GM19023 (cell line): ENCODE data around the gene SRXN1.
A peak's percentile ranks its signal among the peaks of the same experiment; 100 is the strongest.
"Not testable (repeated sequence)": the region's sequence is repeated elsewhere in the genome, so short reads cannot be mapped to it uniquely, and the experiment has no call there.

Experiments
- ATAC-seq: cut with Tn5 transposase; IDR thresholded peaks from one replicate; pipeline ENCODE4 v1.9.1; 2021; ENCODE audit warnings: mild to moderate bottlenecking, moderate library complexity; ENCODE audit not compliant: unreplicated experiment

The SRXN1 gene

DNA sequence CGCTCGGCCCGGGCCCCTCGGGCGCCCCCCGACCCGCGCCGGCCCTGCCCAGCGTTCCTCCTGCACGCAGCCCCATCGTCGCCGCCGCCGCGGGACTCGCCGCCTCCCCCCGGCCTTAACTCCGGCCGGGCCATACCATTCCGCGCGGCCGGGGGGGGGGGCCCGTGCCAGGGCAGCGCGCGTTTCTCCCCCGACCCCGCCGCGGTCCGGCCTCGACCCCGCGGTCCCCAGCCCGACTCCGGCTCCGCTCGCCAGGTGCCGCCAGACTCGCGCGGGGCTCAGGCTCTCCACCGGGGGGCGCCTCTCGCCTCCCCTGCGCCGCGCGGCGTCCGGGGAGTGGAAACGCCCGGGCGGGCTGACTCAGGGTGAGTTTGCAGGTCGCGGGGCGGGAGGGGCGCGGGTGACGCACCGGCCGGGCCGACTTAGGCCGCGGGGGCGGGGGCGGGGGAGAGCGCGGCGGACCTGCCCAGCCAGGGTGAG lies at the start of gene SRXN1:
Gene SRXN1, minus strand, starts transcription at position 91 of the 480 bp plus-strand sequence. Its CDS starts 15 bp downstream, at position 76.
- peak; percentile 82 for ATAC-seq

DNA sequence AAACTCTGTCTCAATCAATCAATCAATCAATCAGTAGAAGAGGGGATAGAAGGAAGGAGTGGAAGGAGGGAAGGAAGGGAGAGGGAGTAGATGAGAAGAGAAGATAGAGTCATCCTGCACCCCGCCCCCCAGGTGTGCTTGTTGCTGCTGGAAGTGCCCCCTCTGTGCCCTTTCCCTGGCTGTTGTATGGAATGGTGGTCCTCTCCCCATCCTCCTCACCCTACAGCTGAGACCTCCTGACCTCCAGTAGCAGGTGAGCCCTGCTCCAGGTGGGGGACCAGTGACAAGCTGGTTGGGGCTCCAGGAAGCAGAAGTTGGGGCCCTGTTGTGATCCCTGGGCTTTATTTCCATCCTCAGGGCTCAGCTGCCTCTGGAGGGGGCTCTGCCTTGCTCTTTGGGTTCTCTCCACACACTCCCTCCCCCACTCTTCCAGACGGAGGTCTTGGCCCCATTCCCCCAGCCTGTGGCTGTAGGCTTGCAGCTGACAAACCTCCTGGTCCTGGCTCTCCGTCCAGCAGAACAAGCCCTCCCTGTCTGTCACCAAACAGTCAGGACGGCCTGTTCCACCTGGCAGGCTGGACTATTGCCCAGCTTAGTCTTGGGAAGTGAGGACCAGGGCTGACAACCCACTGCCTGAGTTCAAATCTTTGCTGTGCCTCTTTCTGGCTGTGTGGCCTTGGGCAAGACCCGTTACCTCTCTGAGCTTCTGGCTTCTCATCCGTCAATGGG lies 48.6 kb upstream of the SRXN1 start:
- no peak for ATAC-seq

DNA sequence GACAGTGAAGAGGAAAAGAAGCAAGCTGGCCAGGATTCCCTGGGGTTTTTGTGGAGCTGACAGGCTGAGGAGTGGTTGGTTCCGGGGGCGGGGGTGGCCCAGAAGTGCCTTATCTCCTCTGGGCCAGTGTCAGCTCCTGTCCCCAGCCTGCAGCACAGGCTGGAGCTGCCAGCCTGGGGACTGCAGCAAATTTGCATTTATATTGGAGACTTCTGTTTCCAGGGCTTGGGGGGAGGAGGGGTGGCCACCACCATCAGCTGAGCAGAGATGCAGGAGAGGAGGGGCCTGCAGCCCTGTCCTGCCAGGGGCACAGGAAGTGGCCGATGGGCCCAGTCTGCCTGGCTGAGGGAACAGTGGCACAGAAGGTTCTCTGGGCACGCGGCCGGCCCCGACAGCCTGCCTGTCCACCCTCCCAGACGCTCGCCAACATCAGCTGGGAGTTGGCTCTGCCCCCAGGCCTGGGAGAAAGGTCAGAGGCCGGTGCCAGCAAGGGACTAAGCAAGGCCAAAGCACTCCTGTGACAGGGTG lies 46.9 kb upstream of the SRXN1 start:
- ATAC-seq: no peak

DNA sequence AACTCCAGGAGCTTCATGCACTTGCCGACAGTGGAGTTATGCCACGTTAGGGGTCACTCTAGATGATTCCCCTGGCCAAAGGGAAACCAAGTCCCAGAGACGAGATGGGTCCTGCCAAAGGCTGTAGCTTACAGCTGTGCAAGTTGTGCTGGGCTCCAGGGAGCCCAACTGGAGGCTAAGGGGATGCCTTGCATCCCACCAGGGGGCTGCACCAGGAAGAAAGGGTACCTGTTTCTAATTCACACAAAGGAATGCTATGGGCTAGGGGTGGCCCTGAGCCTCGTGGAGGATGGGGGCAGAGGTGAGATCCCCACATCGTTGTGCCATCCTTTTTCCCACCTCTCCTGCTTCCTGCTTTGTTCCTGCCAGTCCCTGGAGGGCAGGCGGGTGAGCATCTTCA lies 46.3 kb upstream of the SRXN1 start:
- ATAC-seq: no peak

DNA sequence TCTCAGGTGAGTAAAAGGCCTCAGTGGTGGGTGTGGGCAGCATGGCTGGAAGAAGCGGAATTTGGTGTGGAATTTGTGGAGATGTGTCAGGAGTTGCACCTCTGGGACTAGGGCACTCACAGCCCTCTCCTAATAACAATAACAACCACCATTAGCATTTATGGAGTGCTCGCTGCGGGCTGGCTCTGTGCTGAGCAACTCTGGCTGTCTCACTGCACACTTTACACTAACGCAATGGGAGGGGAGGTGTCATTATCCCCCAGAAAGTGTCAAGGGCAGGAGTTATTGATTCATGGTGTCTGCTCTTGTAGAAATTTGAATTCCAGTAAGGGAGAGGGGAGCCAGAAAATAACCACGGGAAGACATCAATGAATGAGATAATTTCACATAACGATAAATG lies 45.3 kb upstream of the SRXN1 start:
- no peak for ATAC-seq

DNA sequence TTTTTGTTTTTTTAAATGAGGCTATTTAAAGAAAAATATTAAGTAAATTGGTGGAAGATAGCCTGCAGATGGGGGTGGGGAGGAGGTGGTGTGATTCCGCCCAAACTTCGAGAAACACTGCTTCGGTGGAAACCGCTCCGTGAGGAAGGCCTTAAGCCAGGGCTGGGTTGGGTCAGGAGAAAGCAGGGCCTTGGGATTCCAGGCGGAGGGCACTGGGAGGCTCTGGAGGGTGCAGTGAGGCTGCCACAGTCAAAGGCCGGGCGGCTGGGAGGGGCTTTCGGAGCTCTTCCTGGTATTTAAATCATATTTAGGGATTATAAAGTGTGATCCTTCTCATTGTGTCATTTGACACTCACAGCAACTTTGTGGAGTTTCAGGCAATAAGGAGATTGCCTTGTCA lies 44.8 kb upstream of the SRXN1 start:
- no peak for ATAC-seq

DNA sequence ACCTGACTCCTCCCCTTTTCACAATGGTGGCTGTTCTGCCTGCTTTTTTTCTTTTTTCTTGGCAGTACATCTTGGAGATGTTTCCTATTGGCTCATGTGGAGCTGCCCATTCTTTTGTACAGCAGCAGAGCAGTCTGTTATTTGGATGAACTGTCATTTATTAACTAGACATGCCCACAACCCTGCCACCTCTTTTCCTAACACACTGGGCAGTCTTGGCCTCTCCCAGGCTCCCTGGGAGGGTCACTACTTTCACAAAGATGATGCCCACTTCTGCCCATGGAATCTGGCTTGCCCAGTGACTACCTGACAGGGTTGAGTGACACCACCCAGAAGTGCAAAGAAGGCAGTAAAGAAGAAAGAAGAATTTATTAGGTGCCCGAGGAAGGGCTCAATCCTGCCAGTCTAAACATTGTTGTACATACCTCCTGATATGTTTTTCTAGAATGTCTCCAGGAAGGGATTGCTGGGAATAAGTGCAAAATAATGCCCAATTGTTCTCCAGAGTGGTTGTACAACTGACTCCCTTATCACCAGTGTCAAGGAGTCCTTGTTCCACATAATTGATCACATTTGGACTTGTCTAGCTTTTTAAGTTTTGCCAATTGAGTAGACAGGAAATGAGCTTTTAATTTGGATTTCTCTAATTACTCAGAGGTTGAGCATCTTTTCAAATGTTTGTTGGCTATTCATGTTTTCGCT lies 42.3 kb upstream of the SRXN1 start:
- ATAC-seq: no peak

DNA sequence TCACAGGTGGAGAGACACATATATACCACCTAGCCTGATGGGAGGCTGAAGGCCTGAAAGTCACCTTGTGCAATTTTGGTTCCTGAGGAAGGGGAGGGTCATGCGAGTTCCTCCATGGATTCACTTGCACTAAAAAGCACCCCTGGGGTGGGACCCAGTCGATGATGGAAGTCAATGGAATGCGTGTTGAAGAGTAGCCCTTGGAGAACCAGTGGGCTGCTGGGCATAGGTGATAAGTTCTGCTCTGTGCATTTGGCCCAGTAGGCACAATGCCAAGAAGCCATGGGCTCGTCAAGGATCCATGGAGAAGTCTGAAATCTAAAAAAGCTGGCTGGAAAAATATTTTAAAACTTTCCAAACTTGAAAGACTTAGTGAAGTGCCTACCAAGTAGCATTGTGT lies 41.5 kb upstream of the SRXN1 start:
- no peak for ATAC-seq

DNA sequence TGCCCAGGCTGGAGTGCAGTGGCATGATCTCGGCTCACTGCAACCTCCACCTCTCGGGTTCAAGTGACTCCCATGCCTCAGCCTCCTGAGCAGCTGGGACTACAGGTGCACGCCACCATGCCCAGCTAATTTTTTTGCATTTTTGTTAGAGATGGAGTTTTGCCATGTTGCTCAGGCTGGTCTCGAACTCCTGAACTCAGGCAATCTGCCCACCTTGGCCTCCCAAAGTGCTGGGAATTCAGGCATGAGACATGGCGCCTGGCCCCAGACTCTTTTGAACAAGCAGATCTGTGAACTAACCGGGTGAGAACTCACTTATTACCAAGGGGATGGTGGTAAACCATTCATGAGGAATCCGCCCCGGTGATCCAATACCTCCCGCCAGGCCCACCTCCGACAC lies 40.8 kb upstream of the SRXN1 start:
- ATAC-seq: not testable (repeated sequence)

DNA sequence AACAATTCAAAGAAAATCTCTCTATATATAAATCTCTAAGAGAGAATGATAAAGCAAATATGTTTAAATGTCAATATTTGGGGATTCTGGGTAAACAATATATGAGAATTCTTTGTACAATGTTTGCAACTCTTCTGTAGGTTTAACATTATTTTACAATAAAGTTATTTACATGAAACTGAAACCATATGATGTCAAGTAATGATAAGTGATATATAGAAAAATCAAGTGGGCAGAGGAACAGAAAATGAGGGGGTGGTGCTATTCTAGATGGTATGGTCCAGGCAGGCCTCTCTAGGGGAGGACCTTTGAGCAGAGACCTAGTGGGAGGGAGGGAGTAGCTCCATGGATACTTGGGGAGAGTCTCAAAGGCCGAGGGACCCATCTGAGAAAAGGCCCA lies 39.0 kb upstream of the SRXN1 start:
- ATAC-seq: no peak

DNA sequence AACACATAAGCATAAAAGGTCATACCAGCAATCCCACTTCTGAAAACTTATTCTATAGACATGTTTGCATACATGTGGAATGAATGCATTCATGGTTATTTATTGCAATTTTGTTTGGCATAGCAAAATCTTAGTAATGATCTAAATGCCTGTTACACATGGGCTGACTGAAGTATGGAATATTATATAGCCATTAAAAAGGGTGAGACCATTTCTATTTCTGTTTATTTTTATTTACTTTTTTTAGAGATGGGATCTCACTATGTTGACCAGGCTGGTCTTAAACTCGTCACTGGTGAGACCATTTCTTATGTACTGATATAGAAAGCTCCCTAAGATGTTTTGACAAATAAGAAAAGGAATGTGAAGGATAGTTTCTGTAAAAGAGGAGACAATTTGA lies 36.9 kb upstream of the SRXN1 start:
- ATAC-seq: no peak

DNA sequence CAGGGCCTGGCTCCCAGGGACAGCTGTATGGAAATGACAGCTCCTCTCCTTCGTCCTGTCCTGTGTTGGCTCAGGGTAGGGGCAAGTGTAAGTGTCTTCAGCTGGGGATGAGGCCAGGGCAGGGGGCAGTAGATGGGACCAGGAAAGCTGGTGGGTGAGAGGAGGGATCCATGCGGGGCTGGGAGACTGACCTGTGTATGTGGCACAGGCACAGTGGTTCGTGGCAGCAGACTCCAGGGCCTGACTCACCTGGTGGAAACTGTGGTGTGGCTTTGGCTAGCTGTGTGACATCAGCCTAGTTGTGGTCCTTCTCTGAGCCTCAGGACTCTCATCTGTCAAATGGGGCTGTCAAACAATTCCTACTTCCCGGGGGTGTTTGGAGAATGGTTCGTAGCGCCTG lies 36.3 kb upstream of the SRXN1 start:
- ATAC-seq: no peak

DNA sequence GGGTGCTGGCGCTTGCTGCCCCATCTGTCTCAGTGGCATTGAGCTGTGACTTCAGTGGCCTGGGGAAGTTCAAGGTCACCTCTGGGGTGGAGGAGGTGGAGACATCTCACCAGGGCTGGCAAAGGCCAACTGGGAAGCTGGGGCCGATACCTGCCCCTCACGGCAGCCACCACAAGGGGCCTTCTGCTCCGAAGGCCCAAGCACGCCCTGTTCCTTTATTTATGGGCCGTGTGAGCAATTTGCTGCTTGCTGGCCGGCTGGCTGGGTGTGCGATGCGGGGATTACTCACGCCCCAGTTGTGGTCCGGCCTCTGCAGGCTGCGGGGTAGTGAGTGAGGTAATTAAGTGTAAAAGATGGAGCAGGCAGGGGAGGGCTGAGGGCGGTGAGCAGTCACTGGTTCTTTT lies 35.8 kb upstream of the SRXN1 start:
- ATAC-seq: no peak

DNA sequence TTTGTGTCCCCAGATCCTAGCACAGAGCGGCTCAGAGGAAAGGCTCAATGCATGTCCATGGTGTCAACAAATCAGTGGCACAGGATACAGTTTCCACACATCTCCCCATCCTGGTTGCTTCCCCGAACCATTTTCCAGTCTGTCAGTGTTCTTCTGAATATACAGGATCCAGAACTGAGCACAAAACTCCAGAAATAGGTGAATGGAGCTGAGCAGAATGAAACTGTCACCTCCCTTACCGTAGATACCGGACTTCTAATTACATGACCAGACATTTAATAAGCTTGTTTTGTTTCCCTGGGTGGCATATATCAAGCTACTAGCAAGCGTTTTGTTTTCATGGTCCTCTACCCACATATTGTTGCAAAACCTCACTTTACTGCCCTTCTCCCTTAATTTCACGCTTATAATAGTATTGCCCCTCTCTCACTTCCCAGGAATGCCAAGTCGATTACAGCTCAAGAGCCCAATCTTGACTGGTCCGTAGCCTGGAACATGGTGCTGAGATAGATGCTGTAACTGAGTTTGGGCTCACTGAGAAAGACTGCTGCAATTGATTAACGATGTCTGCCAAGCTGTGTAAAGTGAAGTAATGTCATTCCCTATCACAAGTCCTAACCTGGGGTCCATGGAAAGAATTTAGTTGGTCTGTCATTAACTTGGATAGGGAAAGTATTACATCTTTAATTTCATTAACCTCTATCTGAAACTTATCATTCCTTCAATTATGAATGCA lies 34.6 kb upstream of the SRXN1 start:
- no peak for ATAC-seq

DNA sequence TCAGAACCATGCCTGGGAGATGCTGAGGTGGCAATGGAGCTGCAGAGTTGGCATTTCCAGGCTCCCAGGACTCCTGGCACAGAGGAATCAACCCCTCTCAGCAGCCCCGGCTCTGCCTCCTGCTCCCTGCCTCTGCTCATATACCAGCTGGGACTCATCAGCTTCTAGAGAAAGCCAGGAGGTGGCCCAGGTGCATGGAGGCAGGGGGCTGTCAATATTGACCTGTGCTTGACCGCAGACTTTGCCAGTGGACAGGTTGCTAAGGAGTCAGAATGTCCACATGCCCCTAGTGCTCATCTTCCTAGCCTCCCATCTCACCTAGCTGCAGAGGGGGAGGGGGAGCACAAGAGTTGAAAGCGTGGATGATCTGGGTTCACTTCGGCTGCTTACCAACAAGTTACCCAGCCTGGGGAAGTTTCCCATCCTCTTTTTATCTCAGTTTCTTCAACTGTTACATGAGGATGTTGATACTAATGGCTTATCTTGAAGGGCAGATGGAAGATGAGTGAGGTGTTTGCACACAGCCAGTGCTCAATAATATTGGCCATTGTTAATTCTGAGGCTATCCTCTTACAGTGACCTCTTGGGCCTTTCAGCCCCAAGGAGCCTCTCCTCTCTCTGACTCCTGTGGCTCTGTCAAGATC lies 31.8 kb upstream of the SRXN1 start:
- no peak for ATAC-seq

DNA sequence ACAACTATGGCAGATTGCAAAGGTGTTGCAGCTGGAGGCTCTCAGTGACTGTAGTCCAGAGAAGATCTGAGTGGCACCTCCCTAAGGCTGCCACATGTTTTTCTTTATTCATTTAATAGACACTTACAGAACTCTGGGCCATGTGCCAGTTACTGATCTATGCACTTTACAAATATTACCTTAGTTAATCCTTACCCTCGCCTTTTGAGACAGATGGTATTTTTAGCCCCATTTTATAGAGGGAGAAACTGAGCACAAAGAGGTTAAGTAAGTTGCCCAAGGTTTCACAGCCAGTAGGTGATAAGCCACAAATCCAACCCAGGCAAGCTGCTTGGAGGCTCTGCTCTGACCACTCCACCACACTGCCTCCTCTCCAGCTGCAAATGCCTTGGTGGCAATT lies 29.1 kb upstream of the SRXN1 start:
- ATAC-seq: no peak

DNA sequence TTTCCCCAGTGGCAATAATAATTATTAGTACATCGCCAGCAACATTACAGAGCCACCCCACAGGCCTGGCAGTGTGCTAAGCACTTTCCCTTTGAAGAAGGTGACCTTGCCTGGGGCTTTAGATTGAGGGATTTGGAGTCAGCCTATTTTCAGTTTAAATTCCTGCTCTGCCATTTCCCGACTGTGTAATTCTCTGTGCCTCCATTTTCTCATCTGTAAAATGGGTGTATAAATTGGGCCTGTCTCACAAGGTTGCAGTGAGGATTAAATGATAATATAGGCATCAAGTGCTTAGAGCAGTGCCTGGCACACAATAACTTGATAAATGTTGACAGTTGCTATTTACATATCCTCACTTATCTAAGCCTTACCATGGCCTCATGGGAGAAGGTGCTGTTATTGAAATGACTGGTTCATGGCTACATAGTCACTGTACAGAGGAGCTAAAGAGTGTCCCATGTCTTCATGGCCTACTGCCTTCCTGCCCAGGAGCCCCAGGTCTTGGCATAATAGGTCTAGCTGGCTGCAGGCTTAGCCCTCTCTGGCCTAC lies 27.7 kb upstream of the SRXN1 start:
- ATAC-seq: no peak

DNA sequence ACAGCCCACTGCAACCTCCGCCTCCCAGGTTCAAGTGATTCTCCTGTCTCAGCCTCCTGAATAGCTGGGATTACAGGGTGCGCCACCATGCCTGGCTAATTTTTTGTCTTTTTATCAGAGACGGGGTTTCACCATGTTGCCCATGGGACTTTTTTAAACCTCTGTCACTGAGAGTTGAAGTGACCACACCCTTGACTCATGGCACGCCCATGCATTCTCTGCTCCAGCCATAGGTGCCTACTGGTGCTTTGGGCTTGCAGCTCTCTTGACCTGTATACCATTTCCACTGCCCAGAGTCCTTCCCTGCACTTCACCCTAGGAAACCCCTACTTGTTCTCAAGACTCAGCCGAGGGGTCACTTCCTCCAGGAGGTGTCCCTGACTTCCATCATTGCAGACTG lies 25.0 kb upstream of the SRXN1 start:
- ATAC-seq: no peak

DNA sequence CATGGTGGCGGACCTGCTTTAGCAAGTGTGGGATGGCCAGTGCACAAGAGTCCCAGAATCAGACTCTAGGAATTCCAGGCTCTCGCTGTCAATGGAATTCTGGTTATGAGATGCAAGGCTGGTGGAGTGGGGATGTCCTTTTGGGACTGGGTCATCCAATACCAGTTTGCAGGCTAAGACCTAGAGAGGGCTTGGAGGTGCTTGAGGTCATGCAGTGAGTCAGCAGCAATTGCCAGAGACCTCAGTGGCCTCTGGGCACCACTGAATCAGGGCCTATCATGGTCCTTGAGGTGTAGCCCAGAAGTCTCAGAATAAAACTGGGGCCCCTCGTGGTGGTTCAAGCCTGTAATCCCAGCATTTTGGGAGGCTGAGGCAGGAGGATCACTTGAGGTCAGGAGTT lies 24.0 kb upstream of the SRXN1 start:
- no peak for ATAC-seq

DNA sequence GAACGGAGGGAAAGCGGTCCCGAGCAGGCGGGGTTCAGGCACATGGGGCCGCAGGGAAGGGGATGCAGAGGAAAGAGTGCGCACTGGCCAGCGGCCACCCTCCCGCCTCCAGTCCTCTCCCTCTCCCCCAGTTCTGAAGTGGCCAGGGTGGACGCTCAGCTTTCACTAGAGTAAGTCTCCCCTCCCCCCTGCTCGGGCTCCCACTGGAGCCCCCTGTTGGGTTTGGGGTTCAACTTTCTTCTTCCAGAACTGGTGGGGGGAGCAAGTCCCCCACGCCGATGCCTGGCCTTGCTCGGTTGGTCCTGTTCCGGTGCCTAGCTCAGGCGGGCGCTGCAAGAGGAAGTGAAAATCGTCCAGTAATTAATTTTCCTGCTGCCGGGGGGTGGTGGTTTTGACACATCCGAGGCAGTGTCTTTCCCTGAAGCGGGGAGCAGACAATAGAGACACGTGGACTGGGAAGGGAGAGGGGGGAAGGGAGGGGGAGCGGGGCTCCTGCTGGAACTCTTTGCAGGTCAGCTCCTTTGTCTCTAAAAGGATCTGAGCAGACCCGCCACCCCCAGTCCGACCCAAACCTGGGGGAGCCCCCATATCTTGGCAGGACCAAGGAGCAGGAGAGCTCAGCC lies 23.4 kb upstream of the SRXN1 start:
- no peak for ATAC-seq
